Esophagus muscularis mucosa (tissue), 3 donors: ENCODE data around the gene CETN3.

Experiments
- CTCF ChIP-seq, 3 experiments: fragments of 200-600 bp in 2 of 3; fragments of 450-650 bp in 1 of 3; sonication (generic) in 2 of 3; IDR thresholded peaks; one replicate each; pipeline ENCODE4 v1.5.1; 2017 to 2019; ENCODE audit warnings: antibody characterized with exemption in 3 of 3, mild to moderate bottlenecking in 2 of 3, moderate library complexity in 1 of 3
- POLR2A ChIP-seq: fragments of 450-650 bp; IDR thresholded peaks from one replicate; pipeline ENCODE4 v1.6.1; 2017; ENCODE audit warnings: antibody characterized with exemption, moderate library complexity, mild to moderate bottlenecking, low read depth
- POLR2AphosphoS5 ChIP-seq, 2 donors: sonication (generic); formaldehyde crosslinking; IDR thresholded peaks; one replicate each; pipeline ENCODE4 v1.6.1; 2017; ENCODE audit warnings: antibody characterized with exemption in 2 of 2

DNA sequence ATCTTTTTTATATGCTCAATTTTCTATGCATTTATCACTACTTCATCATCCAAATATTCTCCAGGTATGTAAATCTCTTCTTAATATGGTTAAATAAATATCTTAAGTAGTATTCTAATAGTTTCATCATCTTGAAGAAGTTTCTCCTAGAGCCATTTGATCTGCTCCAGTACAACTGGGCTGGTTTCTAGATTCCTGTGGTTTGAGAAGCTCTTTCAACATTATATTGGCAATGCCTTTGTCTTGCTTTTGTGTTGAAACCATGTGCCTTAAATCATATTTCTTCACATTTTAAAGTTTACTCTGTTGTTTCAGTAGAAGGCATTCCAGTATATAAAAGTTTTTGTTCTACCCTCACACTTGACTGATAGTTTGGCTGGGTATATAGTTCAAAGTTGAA is 37.4 kb upstream of the CETN3 start:
- TF ChIP-seq CTCF (IDR thresholded peaks at IDR 0.05): no peak
- TF ChIP-seq POLR2AphosphoS5 (IDR thresholded peaks at IDR 0.05): no peak
- no peak for TF ChIP-seq POLR2A
